Ovary (tissue), 3 donors: Measurements from ENCODE around the gene SERINC3.

ENCODE experiments used
- CTCF ChIP-seq, 3 donors: fragments of 450-650 bp in 2 of 3; fragments of 200-600 bp in 1 of 3; IDR thresholded peaks; one replicate each; pipeline versions ENCODE4 v1.5.1 to v1.8.0; 2016 to 2022; ENCODE audit warnings: antibody characterized with exemption in 3 of 3, mild to moderate bottlenecking in 1 of 3
- EP300 ChIP-seq: sonication (generic); formaldehyde crosslinking; IDR thresholded peaks from one replicate; pipeline ENCODE4 v1.6.1; 2017; ENCODE audit warnings: antibody characterized with exemption
- POLR2A ChIP-seq: fragments of 450-650 bp; IDR thresholded peaks from one replicate; pipeline ENCODE4 v1.6.1; 2017; ENCODE audit warnings: antibody characterized with exemption, mild to moderate bottlenecking, moderate library complexity
- donor health status: DM: no; HTN: no; CAD: no.

- TF ChIP-seq CTCF (IDR thresholded peaks at IDR 0.05) (no peak), POLR2A (no peak), EP300 (no peak)
These were observed 41.8 kb downstream of the SERINC3 start for GRCh38 chr20:44480097-44480496.
